Lung (tissue), 12 donors: ENCODE measurements around the gene RREB1. TPM values are rescaled to one million over a fixed set of nuclear protein-coding genes. Genes with fewer than 3 reads are reported as not detected.

Experiments used
- ATAC-seq: fragments of 200-7000 bp; cut with Tn5 transposase; one replicate; pipeline ENCODE4 v1.9.1; 2020; ENCODE audit warnings: moderate number of reproducible peaks; ENCODE audit not compliant: insufficient read depth, low FRiP score
- DNase-seq, 3 donors: peaks; one replicate each; pipeline ENCODE4 v3.0.0-alpha.2; 2013 to 2017
- H3K27ac ChIP-seq, 2 donors: one replicate each; pipeline ENCODE4 v1.5.1; 2013; ENCODE audit warnings: mild to moderate bottlenecking in 2 of 2, moderate library complexity in 2 of 2, control low read depth in 1 of 2, inconsistent platforms in 1 of 2, low read depth in 1 of 2, low read length in 1 of 2
- H3K27me3 ChIP-seq, 3 donors: one replicate each; pipeline ENCODE4 v1.5.1; 2013; ENCODE audit warnings: low read length in 2 of 3; ENCODE audit not compliant: control insufficient read depth in 3 of 3, insufficient read depth in 3 of 3
- H3K36me3 ChIP-seq, 4 donors: one replicate each; pipeline ENCODE4 v1.5.1; 2013; ENCODE audit warnings: low read length in 4 of 4, mild to moderate bottlenecking in 1 of 4, moderate library complexity in 1 of 4; ENCODE audit not compliant: control insufficient read depth in 4 of 4, insufficient read depth in 4 of 4
- H3K4me1 ChIP-seq, 5 donors: one replicate each; pipeline ENCODE4 v1.5.1; 2013; ENCODE audit warnings: low read length in 5 of 5, mild to moderate bottlenecking in 2 of 5, moderate library complexity in 1 of 5; ENCODE audit not compliant: control insufficient read depth in 5 of 5, insufficient read depth in 5 of 5
- H3K4me3 ChIP-seq: one replicate; pipeline ENCODE4 v1.5.1; 2013; ENCODE audit warnings: mild to moderate bottlenecking, control low read depth, moderate library complexity
- H3K9ac ChIP-seq, 2 donors: one replicate each; pipeline ENCODE4 v1.5.1; 2013; ENCODE audit warnings: low read length in 2 of 2, control low read depth in 1 of 2; ENCODE audit not compliant: insufficient read depth in 1 of 2
- H3K9me3 ChIP-seq, 4 donors: one replicate each; pipeline ENCODE4 v1.5.1; 2013; ENCODE audit warnings: low read length in 3 of 4, mild to moderate bottlenecking in 1 of 4, moderate library complexity in 1 of 4; ENCODE audit not compliant: control insufficient read depth in 4 of 4, insufficient read depth in 3 of 4
- WGBS, 2 donors: extraction: QIAGEN DNeasy Blood & Tissue Kit; methylation state at CpG; one replicate each; pipeline ENCODE4 v1.1.7; 2013; 5-methylcytosine and 5-hydroxymethylcytosine counted together
- polyA plus RNA-seq, 2 donors: library from polyadenylated mRNA; stranded (reverse); fragments of 200-250 nt; gene quantifications; one replicate each; pipeline ENCODE4 v1.2.1, GENCODE V29; 2013
- total RNA-seq, 2 donors: library from RNA; depleted of rRNA in 1 of 2; stranded (reverse); fragments of >200 nt in 1 of 2; gene quantifications; one replicate each; pipeline ENCODE4 v1.2.1, GENCODE V29; 2014 to 2021
- TF ChIP-seq, protein P1 (sequence below): IDR thresholded peaks from 2 replicates; pipeline ENCODE4 v1.5.1; 2012; ENCODE audit warnings: mild to moderate bottlenecking; ENCODE audit errors: control extremely low read depth, extremely low read depth
- donor health status: control.
- donor health status: control.
- donor health status: Bipolar disorder and iron deficiency.
- donor health status: healthy.
- donor health status: DM: yes; HTN: yes; CAD: no.

Gene RREB1
- total and polyA plus RNA-seq, 4 donors = 8.9 to 54.7 (median 31.1) TPM

DNA sequence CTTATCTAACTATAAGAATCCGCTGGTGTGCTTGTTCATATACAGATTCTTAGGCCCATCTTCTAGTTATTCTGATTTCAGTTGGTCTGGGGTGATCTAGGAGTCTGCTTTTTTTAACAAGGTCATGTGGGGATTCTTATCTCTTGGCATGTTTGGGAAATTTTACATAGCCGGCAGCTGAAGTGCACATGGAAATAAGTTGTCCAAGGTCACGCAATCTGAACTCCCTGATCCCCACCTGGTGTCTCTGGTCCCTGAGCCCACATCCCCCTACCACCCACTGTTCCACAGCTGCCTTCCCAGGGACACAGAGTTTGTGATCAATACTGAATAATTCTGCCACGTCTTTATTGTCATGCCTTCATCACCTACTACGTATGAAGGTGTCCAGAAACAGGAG is 114.4 kb downstream of the RREB1 start:
- DNase-seq = no peak
- Histone ChIP-seq H3K9ac (no peak overlapping the region), H3K4me1 (peaks cover 7 to 37% (median 23%) of the 10 kb centered on the region in 5 donors), H3K9me3 (peaks cover 0 to 2% (median 0%) of the 10 kb centered on the region in 4 donors), H3K27me3 (no peaks in the 10 kb centered on the region), H3K36me3 (peaks cover 10 to 25% (median 23%) of the 10 kb centered on the region in 4 donors), H3K27ac (peak overlapping the region in 1 of 2 donors; percentile 11), H3K4me3 (no peak overlapping the region)
- no peak for ATAC-seq
- TF ChIP-seq, protein P1, sequence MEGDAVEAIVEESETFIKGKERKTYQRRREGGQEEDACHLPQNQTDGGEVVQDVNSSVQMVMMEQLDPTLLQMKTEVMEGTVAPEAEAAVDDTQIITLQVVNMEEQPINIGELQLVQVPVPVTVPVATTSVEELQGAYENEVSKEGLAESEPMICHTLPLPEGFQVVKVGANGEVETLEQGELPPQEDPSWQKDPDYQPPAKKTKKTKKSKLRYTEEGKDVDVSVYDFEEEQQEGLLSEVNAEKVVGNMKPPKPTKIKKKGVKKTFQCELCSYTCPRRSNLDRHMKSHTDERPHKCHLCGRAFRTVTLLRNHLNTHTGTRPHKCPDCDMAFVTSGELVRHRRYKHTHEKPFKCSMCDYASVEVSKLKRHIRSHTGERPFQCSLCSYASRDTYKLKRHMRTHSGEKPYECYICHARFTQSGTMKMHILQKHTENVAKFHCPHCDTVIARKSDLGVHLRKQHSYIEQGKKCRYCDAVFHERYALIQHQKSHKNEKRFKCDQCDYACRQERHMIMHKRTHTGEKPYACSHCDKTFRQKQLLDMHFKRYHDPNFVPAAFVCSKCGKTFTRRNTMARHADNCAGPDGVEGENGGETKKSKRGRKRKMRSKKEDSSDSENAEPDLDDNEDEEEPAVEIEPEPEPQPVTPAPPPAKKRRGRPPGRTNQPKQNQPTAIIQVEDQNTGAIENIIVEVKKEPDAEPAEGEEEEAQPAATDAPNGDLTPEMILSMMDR = no peak
- 86 to 96% methylated on average over 5 of the region's 5 CpGs for WGBS, 2 donors

DNA sequence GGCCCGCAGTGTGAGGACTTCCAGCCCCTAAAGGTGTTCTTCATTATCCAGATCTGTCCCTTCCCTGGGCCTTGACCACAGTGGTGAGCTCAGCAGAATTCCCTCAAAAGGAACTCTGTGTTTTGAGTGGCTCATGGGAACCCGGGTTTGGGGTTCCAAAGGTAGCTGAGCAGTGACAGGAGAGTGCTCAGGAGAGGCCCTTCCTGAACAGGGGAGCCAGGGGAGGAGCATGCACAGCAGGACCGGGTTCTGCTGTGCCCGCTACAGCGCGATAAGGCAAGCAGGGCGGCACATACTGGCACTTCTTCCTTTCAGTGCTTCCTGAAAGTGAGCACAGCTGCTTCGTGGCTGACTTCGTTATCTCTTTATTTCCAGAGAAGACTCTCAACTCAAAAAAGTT is 117.0 kb downstream of the RREB1 start:
- Histone ChIP-seq H3K27me3 (no peaks in the 10 kb centered on the region), H3K36me3 (peaks cover 12 to 34% (median 30%) of the 10 kb centered on the region in 4 donors), H3K9ac (no peak overlapping the region), H3K4me1 (peaks cover 0 to 13% (median 4%) of the 10 kb centered on the region in 5 donors), H3K27ac (no peak overlapping the region), H3K4me3 (no peak overlapping the region), H3K9me3 (peaks cover 0 to 2% (median 0%) of the 10 kb centered on the region in 4 donors)
- ATAC-seq (no peak), DNase-seq (no peak)
- TF ChIP-seq, protein P1 = no peak
- WGBS, 2 donors = 33 to 59% methylated on average over 9 of the region's 9 CpGs

DNA sequence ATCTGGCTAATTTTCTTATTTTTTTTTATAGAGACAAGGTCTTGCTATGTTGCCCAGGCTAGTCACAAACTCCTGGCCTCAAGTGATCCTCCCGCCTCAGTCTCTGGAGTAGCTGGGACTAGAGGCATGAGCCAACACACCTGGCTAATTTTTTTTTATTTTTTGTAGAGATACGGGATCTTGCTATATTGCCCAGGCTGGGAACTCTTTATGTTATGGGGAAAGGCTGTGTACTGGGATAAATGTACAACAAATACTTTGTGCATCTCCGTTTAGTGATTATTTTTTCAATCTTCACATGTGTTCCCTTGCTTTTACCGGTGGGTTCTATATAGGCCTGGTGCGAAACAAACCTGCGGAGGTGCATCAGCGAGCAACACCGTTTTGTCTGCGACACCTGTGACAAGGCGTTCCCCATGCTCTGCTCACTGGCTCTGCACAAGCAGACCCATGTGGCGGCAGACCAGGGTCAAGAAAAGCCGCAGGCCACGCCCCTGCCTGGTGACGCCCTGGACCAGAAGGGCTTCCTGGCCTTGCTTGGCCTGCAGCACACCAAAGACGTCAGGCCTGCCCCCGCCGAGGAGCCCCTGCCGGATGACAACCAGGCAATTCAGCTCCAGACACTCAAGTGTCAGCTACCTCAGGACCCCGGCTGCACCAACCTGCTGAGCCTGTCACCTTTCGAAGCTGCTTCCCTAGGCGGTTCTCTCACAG is 121.1 kb downstream of the RREB1 start:
- 93 to 95% methylated on average over 21 of the region's 21 CpGs for WGBS, 2 donors
- no peak overlapping the region for H3K4me3 ChIP-seq
- H3K9ac ChIP-seq = no peak overlapping the region
- no peaks in the 10 kb centered on the region for H3K27me3 ChIP-seq
- TF ChIP-seq, protein P1 = no peak
- peaks cover 0 to 8% (median 2%) of the 10 kb centered on the region in 5 donors for H3K4me1 ChIP-seq
- no peak overlapping the region for H3K27ac ChIP-seq
- H3K9me3 ChIP-seq = peaks cover 0 to 2% (median 0%) of the 10 kb centered on the region in 4 donors
- peaks cover 30 to 62% (median 40%) of the 10 kb centered on the region in 4 donors for H3K36me3 ChIP-seq
- DNase-seq (no peak), ATAC-seq (no peak)
